Cardiac muscle cell (in vitro differentiated cells and primary cell): ENCODE data around the gene KCNIP1. TPM values are rescaled to one million over a fixed set of nuclear protein-coding genes. Genes with fewer than 3 reads are reported as not detected.

Experiments
- DNase-seq, 2 donors: peaks; one replicate each; pipeline versions ENCODE4 v3.0.0 to v3.0.0-alpha.2; 2010 to 2017; ENCODE audit warnings: low read depth in 1 of 2, low spot score in 1 of 2
- H3K27ac ChIP-seq: fragments of 200-600 bp; sonication (generic); 2 replicates; pipeline ENCODE4 v1.5.1; 2016
- H3K27me3 ChIP-seq: fragments of 200-600 bp; sonication (generic); 2 replicates; pipeline ENCODE4 v1.6.0; 2016; ENCODE audit warnings: control low read depth
- H3K36me3 ChIP-seq: fragments of 200-600 bp; sonication (generic); 2 replicates; pipeline ENCODE4 v1.5.1; 2016; ENCODE audit warnings: control low read depth
- H3K4me1 ChIP-seq: fragments of 200-600 bp; sonication (generic); 2 replicates; pipeline ENCODE4 v1.8.1; 2017; ENCODE audit warnings: low read depth, mild to moderate bottlenecking, mixed run types
- H3K4me3 ChIP-seq: fragments of 200-600 bp; sonication (generic); 2 replicates; pipeline ENCODE4 v1.5.1; 2016; ENCODE audit warnings: mild to moderate bottlenecking
- H3K9me3 ChIP-seq: fragments of 200-600 bp; sonication (generic); 2 replicates; pipeline ENCODE4 v1.5.1; 2017; ENCODE audit warnings: low read depth, mild to moderate bottlenecking, control low read depth
- polyA plus RNA-seq: library from polyadenylated mRNA; unstranded; fragments of >200 nt; fragmentation: Nextera tagmentation; extraction: Ambion mirVana; gene quantifications from 2 replicates; pipeline ENCODE4 v1.2.1, GENCODE V29; 2016
- total RNA-seq: library from RNA; depleted of rRNA; stranded (reverse); fragments of >200 nt; gene quantifications from 2 replicates; pipeline ENCODE4 v1.2.3, GENCODE V29; 2016
- TF ChIP-seq, protein P1 (sequence below): IDR thresholded peaks from 2 replicates; pipeline ENCODE4 v1.5.1; 2012; ENCODE audit warnings: low read depth, mild to moderate bottlenecking, low read length

KCNIP1 gene
- total and polyA plus RNA-seq, 2 experiments from 2014 or later, result 0.09 TPM; not detected in 1

DNA sequence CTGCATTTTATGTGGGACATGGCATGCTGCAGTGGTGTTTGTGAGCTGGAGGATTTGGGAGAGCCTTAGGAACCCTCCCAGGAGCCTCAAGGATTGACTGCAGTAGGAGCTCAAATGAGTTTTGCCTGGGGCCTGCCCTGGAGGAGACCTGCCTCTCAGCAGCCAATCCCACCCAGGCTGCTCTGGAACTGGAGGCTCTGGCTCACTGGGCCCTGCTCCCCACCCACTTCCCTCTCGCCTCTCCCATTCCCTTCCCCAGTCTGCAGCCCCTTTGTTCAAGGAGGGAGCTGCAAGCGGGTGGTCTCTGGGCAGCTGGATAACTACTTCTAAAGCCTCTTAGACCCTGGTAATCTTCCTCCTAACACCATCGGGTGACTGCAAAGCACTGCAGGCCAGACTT is 24.2 kb downstream of the KCNIP1 start:
- TF ChIP-seq, protein P1, sequence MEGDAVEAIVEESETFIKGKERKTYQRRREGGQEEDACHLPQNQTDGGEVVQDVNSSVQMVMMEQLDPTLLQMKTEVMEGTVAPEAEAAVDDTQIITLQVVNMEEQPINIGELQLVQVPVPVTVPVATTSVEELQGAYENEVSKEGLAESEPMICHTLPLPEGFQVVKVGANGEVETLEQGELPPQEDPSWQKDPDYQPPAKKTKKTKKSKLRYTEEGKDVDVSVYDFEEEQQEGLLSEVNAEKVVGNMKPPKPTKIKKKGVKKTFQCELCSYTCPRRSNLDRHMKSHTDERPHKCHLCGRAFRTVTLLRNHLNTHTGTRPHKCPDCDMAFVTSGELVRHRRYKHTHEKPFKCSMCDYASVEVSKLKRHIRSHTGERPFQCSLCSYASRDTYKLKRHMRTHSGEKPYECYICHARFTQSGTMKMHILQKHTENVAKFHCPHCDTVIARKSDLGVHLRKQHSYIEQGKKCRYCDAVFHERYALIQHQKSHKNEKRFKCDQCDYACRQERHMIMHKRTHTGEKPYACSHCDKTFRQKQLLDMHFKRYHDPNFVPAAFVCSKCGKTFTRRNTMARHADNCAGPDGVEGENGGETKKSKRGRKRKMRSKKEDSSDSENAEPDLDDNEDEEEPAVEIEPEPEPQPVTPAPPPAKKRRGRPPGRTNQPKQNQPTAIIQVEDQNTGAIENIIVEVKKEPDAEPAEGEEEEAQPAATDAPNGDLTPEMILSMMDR, result no peak
- no peaks in the 10 kb centered on the region for H3K36me3 ChIP-seq
- H3K27ac ChIP-seq, result no peak overlapping the region
- H3K4me3 ChIP-seq, result no peak overlapping the region
- H3K27me3 ChIP-seq, result no peaks in the 10 kb centered on the region
- no peaks in the 10 kb centered on the region for H3K4me1 ChIP-seq
- H3K9me3 ChIP-seq, result no peaks in the 10 kb centered on the region
- no peak for DNase-seq

DNA sequence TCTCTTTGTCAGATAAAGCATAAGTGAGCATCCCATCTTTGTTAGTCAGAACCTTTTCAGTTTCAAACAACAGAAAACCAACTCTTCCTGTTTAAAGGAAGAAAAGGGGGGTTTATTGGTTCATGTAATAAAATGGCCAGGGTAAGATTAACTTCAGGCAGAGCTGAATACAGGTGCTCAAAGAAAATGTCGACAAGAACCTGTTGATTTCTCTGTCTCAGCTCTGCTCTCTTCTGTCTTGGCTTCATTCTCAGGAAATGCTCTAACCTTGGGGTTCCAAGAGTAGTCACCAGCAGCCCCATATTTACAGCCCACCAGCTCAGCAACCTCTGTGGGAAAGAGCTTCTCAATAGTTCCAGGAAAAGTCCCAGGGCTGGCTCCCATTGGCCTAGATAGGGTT is 25.2 kb downstream of the KCNIP1 start:
- Histone ChIP-seq H3K27me3 (no peaks in the 10 kb centered on the region), H3K9me3 (no peaks in the 10 kb centered on the region), H3K4me3 (no peak overlapping the region), H3K36me3 (no peaks in the 10 kb centered on the region), H3K27ac (no peak overlapping the region), H3K4me1 (no peaks in the 10 kb centered on the region)
- TF ChIP-seq, protein P1, result no peak
- DNase-seq, result no peak

DNA sequence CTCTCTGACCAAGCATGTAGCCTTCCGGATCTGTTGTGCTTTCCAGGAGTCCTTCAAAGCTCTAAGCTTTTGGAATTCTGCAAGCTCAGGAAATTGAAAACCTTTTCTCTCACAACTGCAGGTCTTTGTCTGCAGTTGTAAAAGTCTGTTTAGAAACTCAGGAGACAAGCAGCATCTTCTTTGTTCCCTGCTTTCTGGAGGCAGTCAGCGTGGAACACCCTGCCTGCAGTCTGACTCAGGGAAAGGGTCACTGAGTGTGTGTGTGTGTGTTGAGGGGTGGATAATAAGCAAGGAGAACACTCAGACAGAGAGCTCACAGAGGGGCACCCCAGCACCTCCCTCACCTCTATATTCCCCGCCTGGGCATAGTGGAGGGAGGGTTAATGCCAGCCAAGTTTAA is 29.1 kb downstream of the KCNIP1 start:
- Histone ChIP-seq H3K27ac (no peak overlapping the region), H3K9me3 (no peaks in the 10 kb centered on the region), H3K36me3 (no peaks in the 10 kb centered on the region), H3K4me1 (no peaks in the 10 kb centered on the region), H3K27me3 (no peaks in the 10 kb centered on the region), H3K4me3 (no peak overlapping the region)
- TF ChIP-seq, protein P1, result no peak
- DNase-seq, result no peak

DNA sequence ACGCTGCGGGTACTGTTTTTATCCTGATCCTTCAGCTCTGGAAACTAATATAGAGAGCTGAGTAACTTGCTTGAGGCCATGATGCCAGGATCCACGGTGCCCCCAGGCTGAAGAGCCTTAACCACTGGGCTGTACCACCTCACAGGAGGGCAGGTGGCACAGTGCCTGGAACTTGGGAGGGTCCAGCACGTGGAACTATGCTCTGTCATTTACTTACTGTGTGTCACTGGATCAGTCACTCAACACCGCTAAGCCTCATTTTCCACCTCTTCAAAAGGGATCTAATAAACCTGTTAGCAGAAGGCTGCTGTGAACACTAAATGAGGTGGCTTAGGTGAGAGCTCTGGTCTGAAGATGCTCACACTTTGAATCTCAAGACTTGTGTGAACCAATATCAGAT is 29.6 kb downstream of the KCNIP1 start:
- Histone ChIP-seq H3K27me3 (no peaks in the 10 kb centered on the region), H3K4me3 (no peak overlapping the region), H3K36me3 (no peaks in the 10 kb centered on the region), H3K4me1 (no peaks in the 10 kb centered on the region), H3K27ac (no peak overlapping the region), H3K9me3 (no peaks in the 10 kb centered on the region)
- DNase-seq, result no peak
- TF ChIP-seq, protein P1, result no peak

DNA sequence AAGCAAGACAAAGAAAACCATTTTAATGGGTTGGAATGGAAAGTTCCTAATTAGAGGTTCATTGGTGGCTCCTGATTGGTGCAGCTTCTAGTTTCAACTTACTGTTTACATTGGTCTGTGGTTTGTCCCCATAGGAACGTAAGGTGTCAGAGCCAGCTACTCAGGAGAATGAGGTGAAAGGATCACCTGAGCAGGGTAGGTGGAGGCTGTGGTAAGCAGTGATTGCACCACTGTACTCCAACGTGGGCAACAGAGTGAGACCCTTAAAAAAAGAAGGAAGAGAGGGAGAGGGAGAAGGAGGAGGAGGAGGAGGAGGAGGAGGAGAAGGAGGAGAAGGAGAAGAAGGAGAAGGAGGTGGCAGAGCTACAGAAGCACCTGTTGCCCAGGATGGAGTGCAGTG is 30.4 kb downstream of the KCNIP1 start:
- no peak overlapping the region for H3K27ac ChIP-seq
- TF ChIP-seq, protein P1, result no peak
- no peaks in the 10 kb centered on the region for H3K9me3 ChIP-seq
- no peak for DNase-seq
- no peaks in the 10 kb centered on the region for H3K36me3 ChIP-seq
- H3K4me1 ChIP-seq, result no peaks in the 10 kb centered on the region
- no peak overlapping the region for H3K4me3 ChIP-seq
- no peaks in the 10 kb centered on the region for H3K27me3 ChIP-seq

DNA sequence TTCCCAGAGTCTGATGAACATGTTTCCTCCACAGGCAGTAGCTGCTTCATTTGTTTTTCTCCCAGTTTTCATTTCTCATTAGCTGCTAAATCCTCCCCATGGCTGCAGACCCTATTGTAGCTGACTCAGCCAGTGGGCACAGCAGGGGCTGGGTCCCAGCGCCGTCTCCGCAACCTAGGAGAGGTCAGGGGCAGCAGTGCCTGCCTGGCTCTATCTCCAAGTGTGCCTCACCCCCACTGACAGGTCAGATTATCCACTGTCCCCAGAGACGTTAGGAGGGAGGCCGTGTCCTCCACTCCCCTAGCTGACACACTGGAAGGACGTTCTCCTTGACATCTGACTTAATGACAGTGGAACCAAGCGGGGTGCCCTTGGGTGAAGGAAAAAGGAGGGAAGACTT is 31.1 kb downstream of the KCNIP1 start:
- TF ChIP-seq, protein P1, result no peak
- H3K27ac ChIP-seq, result no peak overlapping the region
- no peaks in the 10 kb centered on the region for H3K9me3 ChIP-seq
- H3K4me3 ChIP-seq, result no peak overlapping the region
- no peaks in the 10 kb centered on the region for H3K27me3 ChIP-seq
- no peaks in the 10 kb centered on the region for H3K4me1 ChIP-seq
- H3K36me3 ChIP-seq, result no peaks in the 10 kb centered on the region
- no peak for DNase-seq
